Measurements from ENCODE around the gene NOD2.
A peak's percentile ranks its signal among the peaks of the same experiment; 100 is the strongest.

The NOD2 gene

DNA sequence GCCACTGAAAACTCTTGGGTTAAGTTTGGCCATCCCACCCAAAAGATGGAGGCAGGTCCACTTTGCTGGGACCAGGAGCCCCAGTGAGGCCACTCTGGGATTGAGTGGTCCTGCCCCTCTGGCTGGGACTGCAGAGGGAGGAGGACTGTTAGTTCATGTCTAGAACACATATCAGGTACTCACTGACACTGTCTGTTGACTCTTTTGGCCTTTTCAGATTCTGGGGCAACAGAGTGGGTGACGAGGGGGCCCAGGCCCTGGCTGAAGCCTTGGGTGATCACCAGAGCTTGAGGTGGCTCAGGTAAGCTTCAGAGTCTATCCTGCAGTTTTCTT lies 29.0 kb downstream of the NOD2 start:
- TF ChIP-seq, protein P1, sequence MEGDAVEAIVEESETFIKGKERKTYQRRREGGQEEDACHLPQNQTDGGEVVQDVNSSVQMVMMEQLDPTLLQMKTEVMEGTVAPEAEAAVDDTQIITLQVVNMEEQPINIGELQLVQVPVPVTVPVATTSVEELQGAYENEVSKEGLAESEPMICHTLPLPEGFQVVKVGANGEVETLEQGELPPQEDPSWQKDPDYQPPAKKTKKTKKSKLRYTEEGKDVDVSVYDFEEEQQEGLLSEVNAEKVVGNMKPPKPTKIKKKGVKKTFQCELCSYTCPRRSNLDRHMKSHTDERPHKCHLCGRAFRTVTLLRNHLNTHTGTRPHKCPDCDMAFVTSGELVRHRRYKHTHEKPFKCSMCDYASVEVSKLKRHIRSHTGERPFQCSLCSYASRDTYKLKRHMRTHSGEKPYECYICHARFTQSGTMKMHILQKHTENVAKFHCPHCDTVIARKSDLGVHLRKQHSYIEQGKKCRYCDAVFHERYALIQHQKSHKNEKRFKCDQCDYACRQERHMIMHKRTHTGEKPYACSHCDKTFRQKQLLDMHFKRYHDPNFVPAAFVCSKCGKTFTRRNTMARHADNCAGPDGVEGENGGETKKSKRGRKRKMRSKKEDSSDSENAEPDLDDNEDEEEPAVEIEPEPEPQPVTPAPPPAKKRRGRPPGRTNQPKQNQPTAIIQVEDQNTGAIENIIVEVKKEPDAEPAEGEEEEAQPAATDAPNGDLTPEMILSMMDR (IDR thresholded peaks at IDR 0.05; ENCODE audit: unreplicated experiment in 3 of 3), result no peak
- Mint-ChIP-seq H3K4me1 (peaks cover 11% of the 10 kb centered on the region), H3K36me3 (ENCODE audit: low read depth) (no peaks in the 10 kb centered on the region), H3K27me3 (ENCODE audit: low read depth) (peaks cover 4% of the 10 kb centered on the region), H3K9me3 (peaks cover 7% of the 10 kb centered on the region), H3K27ac (no peak overlapping the region), H3K4me3 (no peak overlapping the region)

DNA sequence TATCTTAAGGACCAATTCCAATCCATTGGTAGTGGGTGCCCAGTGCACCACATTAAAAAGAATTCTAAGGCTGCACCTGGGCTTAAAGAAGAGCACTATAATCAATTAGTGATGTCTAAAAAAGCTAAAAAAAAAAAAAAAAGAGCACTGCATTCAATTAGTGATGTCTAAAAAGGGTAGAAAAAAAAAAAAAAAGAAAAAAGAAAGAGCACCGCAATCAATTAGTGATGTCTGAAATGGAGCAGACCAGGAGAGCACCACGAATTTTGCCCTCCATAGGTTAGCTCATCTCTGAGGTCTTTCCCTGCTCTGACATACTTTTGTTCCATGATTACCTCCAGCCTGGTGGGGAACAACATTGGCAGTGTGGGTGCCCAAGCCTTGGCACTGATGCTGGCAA lies 29.6 kb downstream of the NOD2 start:
- Mint-ChIP-seq H3K4me1 (peaks cover 10% of the 10 kb centered on the region), H3K36me3 (ENCODE audit: low read depth) (no peaks in the 10 kb centered on the region), H3K27me3 (ENCODE audit: low read depth) (peaks cover 4% of the 10 kb centered on the region), H3K4me3 (no peak overlapping the region), H3K27ac (no peak overlapping the region), H3K9me3 (peaks cover 7% of the 10 kb centered on the region)
- TF ChIP-seq, protein P1 (IDR thresholded peaks at IDR 0.05; ENCODE audit: unreplicated experiment in 3 of 3), result no peak

DNA sequence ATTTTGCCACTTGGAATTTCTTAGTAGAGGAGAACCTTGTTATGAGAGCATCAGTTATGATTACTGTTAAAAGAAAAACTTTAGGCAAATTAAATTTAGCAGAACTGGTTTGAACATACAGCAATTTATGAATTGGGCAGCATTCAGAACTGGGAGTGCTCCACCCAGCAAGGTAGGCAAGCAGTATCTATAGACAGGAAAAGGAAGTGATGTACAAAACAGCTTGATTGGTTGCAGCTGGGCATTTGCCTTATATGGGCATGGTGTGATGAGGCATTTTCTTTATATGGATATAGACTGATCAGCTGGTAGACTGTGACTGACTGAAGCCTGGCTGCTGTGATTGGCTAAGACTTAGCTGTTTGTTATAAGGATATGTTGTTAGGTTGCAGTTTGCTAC lies 30.9 kb downstream of the NOD2 start:
- Mint-ChIP-seq H3K4me1 (no peaks in the 10 kb centered on the region), H3K27ac (no peak overlapping the region), H3K27me3 (ENCODE audit: low read depth) (peaks cover 4% of the 10 kb centered on the region), H3K36me3 (ENCODE audit: low read depth) (no peaks in the 10 kb centered on the region), H3K9me3 (peaks cover 7% of the 10 kb centered on the region), H3K4me3 (no peak overlapping the region)
- TF ChIP-seq, protein P1 (IDR thresholded peaks at IDR 0.05; ENCODE audit: unreplicated experiment in 3 of 3), result no peak

DNA sequence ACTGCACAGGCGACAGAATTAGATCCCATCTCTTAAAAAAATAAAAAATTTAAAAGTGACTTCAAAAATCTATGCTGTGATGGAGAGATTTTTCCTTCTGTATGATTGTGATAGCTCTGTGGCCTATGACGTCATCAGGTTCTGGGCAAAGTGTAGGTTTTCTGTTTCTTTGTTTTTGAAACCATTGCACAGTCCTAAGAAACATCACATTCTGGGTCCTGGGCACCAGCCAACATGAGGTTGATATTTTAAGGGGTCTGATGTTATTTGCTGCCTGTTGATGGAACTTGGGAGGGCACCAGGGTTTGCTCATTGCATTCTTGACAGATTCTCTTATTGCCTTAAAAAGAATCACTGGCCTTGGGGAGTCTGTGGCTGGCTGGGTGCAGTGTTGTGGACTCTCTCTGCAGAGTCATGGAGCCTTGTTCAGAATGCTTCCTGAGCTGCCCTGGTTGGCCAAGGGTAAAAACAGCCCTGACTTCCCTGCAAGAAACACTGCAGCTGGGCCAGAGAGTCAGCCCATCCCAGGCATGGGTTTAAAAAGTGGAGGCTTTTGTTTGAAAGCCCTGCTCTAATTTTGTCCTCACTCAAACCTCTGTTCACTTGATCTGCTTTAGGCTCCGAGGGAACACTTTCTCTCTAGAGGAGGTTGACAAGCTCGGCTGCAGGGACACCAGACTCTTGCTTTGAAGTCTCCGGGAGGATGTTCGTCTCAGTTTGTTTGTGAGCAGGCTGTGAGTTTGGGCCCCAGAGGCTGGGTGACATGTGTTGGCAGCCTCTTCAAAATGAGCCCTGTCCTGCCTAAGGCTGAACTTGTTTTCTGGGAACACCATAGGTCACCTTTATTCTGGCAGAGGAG lies 38.0 kb downstream of the NOD2 start:
- no peaks in the 10 kb centered on the region for H3K27me3 Mint-ChIP-seq (ENCODE audit: low read depth)
- peak overlapping the region in 1 of 3 experiments; percentile 43 for H3K27ac Mint-ChIP-seq
- H3K4me3 Mint-ChIP-seq, result no peak overlapping the region
- peaks cover 25% of the 10 kb centered on the region for H3K4me1 Mint-ChIP-seq
- no peaks in the 10 kb centered on the region for H3K36me3 Mint-ChIP-seq (ENCODE audit: low read depth)
- no peaks in the 10 kb centered on the region for H3K9me3 Mint-ChIP-seq
- TF ChIP-seq, protein P1 (IDR thresholded peaks at IDR 0.05; ENCODE audit: unreplicated experiment in 3 of 3), result no peak

DNA sequence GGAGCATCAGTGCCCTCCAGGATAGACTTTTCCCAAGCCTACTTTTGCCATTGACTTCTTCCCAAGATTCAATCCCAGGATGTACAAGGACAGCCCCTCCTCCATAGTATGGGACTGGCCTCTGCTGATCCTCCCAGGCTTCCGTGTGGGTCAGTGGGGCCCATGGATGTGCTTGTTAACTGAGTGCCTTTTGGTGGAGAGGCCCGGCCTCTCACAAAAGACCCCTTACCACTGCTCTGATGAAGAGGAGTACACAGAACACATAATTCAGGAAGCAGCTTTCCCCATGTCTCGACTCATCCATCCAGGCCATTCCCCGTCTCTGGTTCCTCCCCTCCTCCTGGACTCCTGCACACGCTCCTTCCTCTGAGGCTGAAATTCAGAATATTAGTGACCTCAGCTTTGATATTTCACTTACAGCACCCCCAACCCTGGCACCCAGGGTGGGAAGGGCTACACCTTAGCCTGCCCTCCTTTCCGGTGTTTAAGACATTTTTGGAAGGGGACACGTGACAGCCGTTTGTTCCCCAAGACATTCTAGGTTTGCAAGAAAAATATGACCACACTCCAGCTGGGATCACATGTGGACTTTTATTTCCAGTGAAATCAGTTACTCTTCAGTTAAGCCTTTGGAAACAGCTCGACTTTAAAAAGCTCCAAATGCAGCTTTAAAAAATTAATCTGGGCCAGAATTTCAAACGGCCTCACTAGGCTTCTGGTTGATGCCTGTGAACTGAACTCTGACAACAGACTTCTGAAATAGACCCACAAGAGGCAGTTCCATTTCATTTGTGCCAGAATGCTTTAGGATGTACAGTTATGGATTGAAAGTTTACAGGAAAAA lies 38.8 kb downstream of the NOD2 start:
- Mint-ChIP-seq H3K4me3 (no peak overlapping the region), H3K9me3 (no peaks in the 10 kb centered on the region), H3K4me1 (peaks cover 28% of the 10 kb centered on the region), H3K27ac (peak overlapping the region in 1 of 3 experiments; percentile 43), H3K36me3 (ENCODE audit: low read depth) (no peaks in the 10 kb centered on the region), H3K27me3 (ENCODE audit: low read depth) (peaks cover 4% of the 10 kb centered on the region)
- TF ChIP-seq, protein P1 (IDR thresholded peaks at IDR 0.05; ENCODE audit: unreplicated experiment in 3 of 3), result no peak
